Esophagus muscularis mucosa (tissue), 3 donors: ENCODE results near the gene BICDL1.

Experiments
- CTCF ChIP-seq, 3 experiments: fragments of 200-600 bp in 2 of 3; fragments of 450-650 bp in 1 of 3; sonication (generic) in 2 of 3; IDR thresholded peaks; one replicate each; pipeline ENCODE4 v1.5.1; 2017 to 2019; ENCODE audit warnings: antibody characterized with exemption in 3 of 3, mild to moderate bottlenecking in 2 of 3, moderate library complexity in 1 of 3
- POLR2A ChIP-seq: fragments of 450-650 bp; IDR thresholded peaks from one replicate; pipeline ENCODE4 v1.6.1; 2017; ENCODE audit warnings: antibody characterized with exemption, moderate library complexity, mild to moderate bottlenecking, low read depth

- no peak for TF ChIP-seq CTCF (IDR thresholded peaks at IDR 0.05)
- TF ChIP-seq POLR2A, result no peak
Measured at GRCh38 chr12:120072472-120073249, 83.6 kb downstream of the BICDL1 start.
